Brain microvascular endothelial cell (primary cell): ENCODE measurements around the gene ST3GAL3.
A peak's percentile ranks its signal among the peaks of the same experiment; 100 is the strongest.

Experiments
- DNase-seq: peaks from one replicate; pipeline ENCODE4 v3.0.0-alpha.2; 2020
- H3K27ac ChIP-seq: fragments of 250-450 bp; sonication (Bioruptor Pico); 2 replicates; pipeline ENCODE4 v1.5.1; 2020; ENCODE audit warnings: mild to moderate bottlenecking, moderate library complexity
- H3K27me3 ChIP-seq: fragments of 250-450 bp; sonication (Bioruptor Pico); replicated peaks from 2 replicates; pipeline ENCODE4 v1.5.1; 2020; ENCODE audit warnings: mild to moderate bottlenecking
- H3K36me3 ChIP-seq: fragments of 250-450 bp; sonication (Bioruptor Pico); replicated peaks from 2 replicates; pipeline ENCODE4 v1.5.1; 2020; ENCODE audit warnings: mild to moderate bottlenecking
- H3K4me3 ChIP-seq: 2 replicates; pipeline ENCODE4 v1.5.1; 2011; ENCODE audit warnings: low read depth, mild to moderate bottlenecking, control low read depth, low read length, moderate library complexity
- in situ Hi-C: cut with HindIII; loops from 2 replicates; pipeline ENCODE4 v1.10.0; 2017; ENCODE audit warnings: low sequenced_read_pairs, low pct_ligation_motif_present
- TF ChIP-seq, protein P1 (sequence below): IDR thresholded peaks from 2 replicates; pipeline ENCODE4 v1.5.1; 2011; ENCODE audit warnings: low read depth, mild to moderate bottlenecking, moderate library complexity, low read length, control low read depth, inconsistent platforms; ENCODE audit errors: missing control alignments

Gene ST3GAL3

DNA sequence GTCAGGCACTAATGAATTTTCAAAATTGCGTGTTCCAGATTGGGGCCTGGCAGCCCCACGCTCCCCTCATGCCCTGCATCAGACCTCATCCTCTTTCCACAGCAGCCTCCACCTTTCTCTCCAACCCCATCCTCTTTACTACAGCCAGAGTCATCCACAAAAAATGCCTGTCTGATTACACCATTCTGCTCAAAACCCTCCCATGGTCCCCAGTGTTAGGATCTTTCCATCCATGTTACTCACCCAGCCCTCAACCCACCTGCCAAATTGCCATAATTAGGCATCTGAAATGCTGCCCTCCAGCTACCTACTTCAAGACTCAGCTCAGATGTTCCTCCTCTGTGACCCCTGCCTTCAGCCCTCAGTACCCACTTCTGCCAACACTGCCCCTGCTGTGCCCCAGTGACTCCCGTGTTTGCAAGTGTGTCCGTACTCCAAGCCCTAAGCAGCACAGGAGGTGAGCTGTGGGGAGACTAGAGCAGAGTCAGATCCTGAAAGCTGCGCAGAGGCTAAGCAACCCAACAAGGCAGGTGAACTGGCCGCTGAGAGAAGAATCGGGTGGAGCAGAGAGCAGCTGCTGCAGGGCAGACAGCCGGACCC lies 225.6 kb downstream of the ST3GAL3 start:
- peak overlapping the region; percentile 45 for H3K4me3 ChIP-seq
- no peak overlapping the region for H3K27ac ChIP-seq
- in situ Hi-C loops: loop anchor here (25.0 kb wide), 1 partner anchor 171 kb away; no protein-coding TSS in a partner anchor
- peak; percentile 24 for DNase-seq
- H3K36me3 ChIP-seq: peaks cover 2% of the 10 kb centered on the region
- TF ChIP-seq, protein P1, sequence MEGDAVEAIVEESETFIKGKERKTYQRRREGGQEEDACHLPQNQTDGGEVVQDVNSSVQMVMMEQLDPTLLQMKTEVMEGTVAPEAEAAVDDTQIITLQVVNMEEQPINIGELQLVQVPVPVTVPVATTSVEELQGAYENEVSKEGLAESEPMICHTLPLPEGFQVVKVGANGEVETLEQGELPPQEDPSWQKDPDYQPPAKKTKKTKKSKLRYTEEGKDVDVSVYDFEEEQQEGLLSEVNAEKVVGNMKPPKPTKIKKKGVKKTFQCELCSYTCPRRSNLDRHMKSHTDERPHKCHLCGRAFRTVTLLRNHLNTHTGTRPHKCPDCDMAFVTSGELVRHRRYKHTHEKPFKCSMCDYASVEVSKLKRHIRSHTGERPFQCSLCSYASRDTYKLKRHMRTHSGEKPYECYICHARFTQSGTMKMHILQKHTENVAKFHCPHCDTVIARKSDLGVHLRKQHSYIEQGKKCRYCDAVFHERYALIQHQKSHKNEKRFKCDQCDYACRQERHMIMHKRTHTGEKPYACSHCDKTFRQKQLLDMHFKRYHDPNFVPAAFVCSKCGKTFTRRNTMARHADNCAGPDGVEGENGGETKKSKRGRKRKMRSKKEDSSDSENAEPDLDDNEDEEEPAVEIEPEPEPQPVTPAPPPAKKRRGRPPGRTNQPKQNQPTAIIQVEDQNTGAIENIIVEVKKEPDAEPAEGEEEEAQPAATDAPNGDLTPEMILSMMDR: no peak
- H3K27me3 ChIP-seq: no peaks in the 10 kb centered on the region

DNA sequence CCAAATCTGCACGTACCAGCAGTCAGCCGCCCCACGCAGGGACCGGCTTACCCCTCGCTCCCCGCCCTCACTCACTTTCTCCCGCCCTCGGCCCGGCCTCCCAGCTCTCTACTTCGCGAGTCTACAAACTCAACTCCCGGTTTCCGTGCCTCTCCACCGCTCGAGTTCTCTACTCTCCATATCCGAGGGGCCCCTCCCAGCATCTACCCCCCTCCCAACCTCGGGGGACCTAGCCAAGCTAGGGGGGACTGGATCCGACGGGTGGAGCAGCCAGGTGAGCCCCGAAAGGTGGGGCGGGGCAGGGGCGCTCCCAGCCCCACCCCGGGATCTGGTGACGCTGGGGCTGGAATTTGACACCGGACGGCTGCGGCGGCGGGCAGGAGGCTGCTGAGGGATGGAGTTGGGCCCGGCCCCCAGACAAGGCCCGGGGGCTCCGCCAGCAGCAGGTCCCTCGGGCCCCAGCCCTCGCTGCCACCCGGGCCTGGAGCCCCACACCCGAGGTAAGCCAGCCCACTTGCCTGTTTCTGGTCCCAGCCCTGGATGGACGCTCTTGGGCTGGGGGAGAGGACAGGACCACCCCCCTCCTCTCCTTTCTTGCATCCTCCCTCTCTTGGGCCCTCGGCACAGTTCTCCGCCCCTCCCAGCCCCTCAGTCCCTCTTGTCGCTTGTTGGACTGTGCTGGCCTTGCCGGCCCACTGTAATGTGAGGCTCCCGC lies 226.2 kb downstream of the ST3GAL3 start, which contains the start of gene ARTN:
Gene ARTN (plus strand): TSS at position 416 of the 715 bp plus-strand sequence. CDS start 1,856 bp downstream, outside the sequence.
- H3K4me3 ChIP-seq: peak within 1 kb of the TSS; percentile 45
- DNase-seq: no peak
- H3K27me3 ChIP-seq: no peaks in the 10 kb centered on the region
- H3K27ac ChIP-seq: no peak within 1 kb of the TSS
- in situ Hi-C loops: loop anchor here (25.0 kb wide), 1 partner anchor 171 kb away; no protein-coding TSS in a partner anchor
- H3K36me3 ChIP-seq: peaks cover 2% of the 10 kb centered on the region
- TF ChIP-seq, protein P1: no peak

DNA sequence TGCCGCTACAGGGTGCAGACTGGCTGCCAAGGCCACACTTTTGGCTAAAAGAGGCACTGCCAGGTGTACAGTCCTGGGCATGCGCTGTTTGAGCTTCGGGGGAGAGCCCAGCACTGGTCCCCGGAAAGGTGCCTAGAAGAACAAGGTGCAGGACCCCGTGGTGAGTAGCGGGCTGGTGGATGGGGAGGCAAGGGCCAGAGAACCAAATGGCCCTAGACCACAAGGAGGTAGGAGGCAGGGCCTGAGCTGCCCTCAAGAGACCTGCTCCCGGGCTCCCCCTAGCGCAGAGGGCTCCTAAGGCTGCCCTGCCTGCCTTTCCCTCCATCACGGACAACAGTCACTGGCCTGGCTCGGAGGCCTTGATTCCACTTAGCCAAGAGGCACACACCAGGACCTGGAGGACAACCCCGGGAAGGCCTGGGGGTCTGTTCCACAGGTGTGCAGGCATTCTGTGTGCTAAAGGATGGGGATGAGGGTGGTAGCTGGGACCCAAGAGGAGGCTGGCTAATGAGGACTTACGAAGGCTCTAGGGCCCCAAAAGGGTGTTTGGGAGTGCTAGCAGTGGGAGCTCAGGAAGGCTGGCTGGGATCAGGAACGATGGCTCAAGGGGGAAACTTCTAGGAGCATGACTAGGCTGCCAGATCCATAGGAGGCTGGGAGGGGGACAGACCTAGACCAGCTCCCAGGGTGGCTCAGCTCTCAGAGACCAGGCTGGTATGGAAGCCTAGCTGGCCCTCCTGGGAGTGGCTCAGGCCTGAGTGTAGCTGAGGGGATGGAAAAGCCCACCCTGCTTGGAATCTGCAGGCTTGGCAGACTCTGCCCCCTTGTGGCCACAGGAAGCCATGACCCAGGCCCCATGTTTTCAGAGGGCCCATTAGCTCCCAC lies 227.0 kb downstream of the ST3GAL3 start:
- Histone ChIP-seq H3K27ac (no peak overlapping the region), H3K27me3 (no peaks in the 10 kb centered on the region), H3K4me3 (no peak overlapping the region), H3K36me3 (peaks cover 2% of the 10 kb centered on the region)
- DNase-seq: peak; percentile 32
- TF ChIP-seq, protein P1: peak; percentile 96
- in situ Hi-C loops: loop anchor here (25.0 kb wide), 1 partner anchor 172 kb away; no protein-coding TSS in a partner anchor

DNA sequence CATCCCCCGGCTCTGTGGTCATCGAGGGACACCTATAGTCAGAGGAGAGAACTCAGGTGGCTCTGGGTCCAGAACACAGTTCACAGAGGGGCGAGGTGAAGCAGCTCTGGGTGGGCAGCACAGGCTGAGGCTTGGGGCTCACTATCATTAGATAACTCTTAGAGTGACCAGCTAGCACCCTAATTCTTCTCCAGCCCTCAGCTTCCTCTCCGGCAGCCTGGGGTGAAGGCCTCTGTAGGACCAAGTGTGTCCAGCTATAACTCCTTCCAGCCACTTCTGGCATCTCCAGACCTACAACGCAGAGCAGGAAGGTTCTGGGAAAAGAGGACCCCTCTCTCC lies 227.6 kb downstream of the ST3GAL3 start:
- TF ChIP-seq, protein P1: no peak
- Histone ChIP-seq H3K27ac (no peak overlapping the region), H3K27me3 (no peaks in the 10 kb centered on the region), H3K36me3 (peaks cover 2% of the 10 kb centered on the region), H3K4me3 (no peak overlapping the region)
- no peak for DNase-seq
- in situ Hi-C loops: loop anchor here (25.0 kb wide), 1 partner anchor 173 kb away; no protein-coding TSS in a partner anchor

DNA sequence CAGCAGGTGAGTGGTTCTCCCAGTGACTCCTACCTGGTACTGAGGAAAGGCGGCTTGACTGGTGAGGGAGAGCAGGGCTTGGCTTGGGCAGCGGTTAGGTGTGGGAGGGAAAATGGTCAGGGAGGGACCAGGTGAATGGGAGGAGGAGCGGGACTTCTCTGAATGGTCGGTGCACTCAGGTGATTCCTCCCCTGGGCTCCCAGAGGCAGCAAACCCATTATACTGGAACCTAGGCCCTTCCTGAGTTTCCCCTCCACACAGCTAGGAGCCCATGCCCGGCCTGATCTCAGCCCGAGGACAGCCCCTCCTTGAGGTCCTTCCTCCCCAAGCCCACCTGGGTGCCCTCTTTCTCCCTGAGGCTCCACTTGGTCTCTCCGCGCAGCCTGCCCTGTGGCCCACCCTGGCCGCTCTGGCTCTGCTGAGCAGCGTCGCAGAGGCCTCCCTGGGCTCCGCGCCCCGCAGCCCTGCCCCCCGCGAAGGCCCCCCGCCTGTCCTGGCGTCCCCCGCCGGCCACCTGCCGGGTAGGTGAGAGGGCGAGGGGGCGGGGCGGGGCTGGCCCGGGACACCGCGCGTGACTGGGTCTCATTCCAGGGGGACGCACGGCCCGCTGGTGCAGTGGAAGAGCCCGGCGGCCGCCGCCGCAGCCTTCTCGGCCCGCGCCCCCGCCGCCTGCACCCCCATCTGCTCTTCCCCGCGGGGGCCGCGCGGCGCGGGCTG lies 228.5 kb downstream of the ST3GAL3 start:
- in situ Hi-C loops: loop anchor here (25.0 kb wide), 1 partner anchor 174 kb away; no protein-coding TSS in a partner anchor
- no peaks in the 10 kb centered on the region for H3K36me3 ChIP-seq
- peak overlapping the region; percentile 22 for H3K4me3 ChIP-seq
- no peaks in the 10 kb centered on the region for H3K27me3 ChIP-seq
- no peak for DNase-seq
- no peak overlapping the region for H3K27ac ChIP-seq
- TF ChIP-seq, protein P1: no peak
